NOMO-1 treated with DMSO at 0.1 percent for 48 hours (cell line): ENCODE measurements around the gene CNNM2.
A peak's percentile ranks its signal among the peaks of the same experiment; 100 is the strongest.

Experiments
- DNase-seq: peaks from one replicate; lab custom pipeline; 2025; ENCODE audit not compliant: unreplicated experiment; lab: John Stamatoyannopoulos, UW

Gene CNNM2

GRCh38 chr10:103069453-103070331, 151.6 kb downstream of the CNNM2 start:
- DNase-seq: peak; percentile 10

DNA sequence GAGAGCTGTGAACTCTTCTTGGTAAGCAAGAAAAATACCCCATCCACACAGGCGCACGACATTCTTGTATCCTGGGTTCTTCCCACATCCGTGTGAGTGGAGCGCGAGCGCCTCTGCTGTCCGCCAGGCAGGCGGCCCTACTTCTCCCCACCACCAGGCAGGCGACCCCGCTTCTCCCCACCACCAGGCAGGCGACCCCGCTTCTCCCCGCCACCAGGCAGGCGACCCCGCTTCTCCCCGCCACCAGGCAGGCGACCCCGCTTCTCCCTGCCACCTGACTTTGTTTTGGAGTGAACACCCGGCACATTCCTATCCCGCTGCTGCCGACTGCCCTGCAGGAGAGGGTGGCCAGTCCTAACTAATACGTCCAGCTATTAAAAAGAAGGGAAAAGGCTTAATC, 154.2 kb downstream of the CNNM2 start:
- no peak for DNase-seq

DNA sequence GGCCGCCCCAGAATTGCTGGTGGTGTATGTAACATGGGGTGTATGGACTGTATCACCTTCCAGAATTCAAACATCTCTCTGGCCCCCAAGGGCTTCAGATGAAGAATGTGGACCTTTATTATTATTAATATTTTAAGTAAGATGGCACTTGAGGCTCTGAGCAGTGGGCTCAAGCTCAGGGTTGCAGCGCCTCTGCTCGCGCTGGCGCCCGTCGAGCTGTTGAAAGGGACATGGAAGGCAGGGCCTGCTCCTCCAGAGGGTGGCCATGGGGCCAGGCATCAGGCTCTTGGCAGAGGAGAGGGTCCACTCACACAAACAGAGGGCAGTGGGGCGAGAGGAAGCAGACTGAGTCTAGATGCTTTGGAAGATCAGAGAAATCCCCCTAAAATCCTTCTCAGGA, 154.8 kb downstream of the CNNM2 start:
- DNase-seq: no peak

DNA sequence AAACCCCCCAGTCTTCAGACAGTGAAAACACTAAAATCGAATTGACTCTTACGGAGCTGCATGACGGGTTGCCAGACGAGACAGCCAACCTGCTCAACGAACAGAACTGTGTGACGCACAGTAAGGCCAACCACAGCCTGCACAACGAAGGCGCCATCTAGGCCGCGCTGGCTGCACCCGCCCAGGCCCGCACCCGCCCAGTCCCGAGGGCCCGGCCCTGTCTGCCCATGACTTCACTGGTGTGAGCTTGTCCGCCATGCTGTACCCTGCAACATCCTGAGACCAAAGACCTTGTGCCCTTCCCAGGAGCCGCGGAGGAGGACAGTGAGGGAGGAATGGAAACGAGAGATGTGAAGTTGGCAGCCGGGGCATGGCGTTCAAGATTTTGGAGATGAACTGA, 158.9 kb downstream of the CNNM2 start:
- no peak for DNase-seq

GRCh38 chr10:103077491-103078308, 159.6 kb downstream of the CNNM2 start:
- no peak for DNase-seq

- no peak for DNase-seq
Measured at GRCh38 chr10:103078309-103078615, 160.2 kb downstream of the CNNM2 start.

- DNase-seq: no peak
Measured at GRCh38 chr10:103078676-103079075, 160.6 kb downstream of the CNNM2 start.

GRCh38 chr10:103079100-103079499, 161.0 kb downstream of the CNNM2 start:
- DNase-seq: no peak

- DNase-seq: no peak
Measured at GRCh38 chr10:103079946-103080345, 161.9 kb downstream of the CNNM2 start.

DNA sequence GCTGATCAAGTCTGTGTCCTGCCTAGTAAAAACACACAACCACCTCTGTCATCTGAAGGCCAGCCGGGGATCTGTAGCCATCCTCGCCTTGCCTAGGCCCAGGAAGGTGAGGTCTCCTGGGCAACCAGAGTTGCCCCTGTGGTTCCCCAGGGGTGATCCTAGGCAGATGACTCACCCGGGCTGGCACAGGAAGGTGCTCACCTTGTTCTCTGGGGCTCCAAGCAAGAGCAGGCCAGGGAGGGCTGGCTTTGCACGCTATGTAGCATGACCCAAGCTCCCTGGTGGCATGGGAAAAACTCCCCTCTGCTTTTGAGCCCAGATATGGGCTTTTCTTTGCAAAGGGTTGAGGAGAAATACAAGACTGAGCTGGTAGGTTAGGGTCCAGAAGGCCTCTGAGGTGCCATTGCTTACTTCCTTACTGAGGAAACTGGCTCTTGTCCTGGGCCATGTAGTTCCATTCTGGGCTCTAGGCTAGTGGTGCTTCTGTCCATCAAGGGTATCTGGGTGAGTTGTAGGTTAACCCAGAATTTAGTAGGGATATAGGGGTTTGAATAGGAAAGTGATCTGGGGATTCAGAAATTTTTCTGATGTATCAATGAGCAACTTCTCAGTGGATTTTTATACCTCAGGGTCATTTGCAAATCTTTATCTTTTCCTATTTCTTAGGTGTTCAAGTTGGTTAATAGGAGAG, 162.9 kb downstream of the CNNM2 start:
- no peak for DNase-seq

DNA sequence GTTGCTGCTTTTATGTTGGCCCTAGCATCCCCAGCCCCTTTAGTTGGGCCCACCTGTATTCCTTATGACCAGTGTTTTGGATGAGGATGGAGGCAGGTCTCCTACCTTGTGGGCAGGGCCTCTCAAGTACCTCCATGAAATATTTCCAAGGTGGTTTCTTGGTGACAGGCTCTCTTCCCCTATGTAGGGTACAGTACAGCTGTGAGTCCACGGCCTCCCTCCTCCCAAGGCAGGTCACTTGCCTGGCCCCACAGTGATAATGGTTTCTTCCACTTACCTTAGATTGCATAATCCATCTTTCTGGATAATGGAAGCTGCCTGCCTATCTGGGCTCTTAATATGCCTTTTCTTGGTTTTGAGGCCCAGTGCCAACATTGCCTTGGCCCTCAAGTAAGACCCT, 164.6 kb downstream of the CNNM2 start:
- DNase-seq: no peak

GRCh38 chr10:103083266-103083976, 165.3 kb downstream of the CNNM2 start:
- no peak for DNase-seq

DNA sequence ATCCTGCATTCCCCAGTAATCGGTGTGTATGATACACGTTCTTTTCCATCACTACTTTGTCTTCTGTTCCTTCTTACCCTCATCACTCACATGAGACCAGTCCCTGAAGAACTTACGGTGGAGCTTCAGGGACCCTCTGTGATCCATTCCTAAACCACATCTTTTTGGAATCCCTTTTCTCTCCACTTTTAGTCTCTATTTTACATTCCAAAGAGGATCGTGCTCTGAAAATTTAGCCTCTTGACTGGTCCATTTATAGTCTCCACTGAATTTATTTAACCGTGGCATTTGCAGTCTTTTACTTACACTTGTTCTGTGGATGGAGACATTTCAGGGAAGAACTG, 165.9 kb downstream of the CNNM2 start:
- no peak for DNase-seq

GRCh38 chr10:103086261-103086660, 168.2 kb downstream of the CNNM2 start:
- DNase-seq: no peak

- no peak for DNase-seq
Measured at GRCh38 chr10:103086799-103087198, 168.7 kb downstream of the CNNM2 start.

DNA sequence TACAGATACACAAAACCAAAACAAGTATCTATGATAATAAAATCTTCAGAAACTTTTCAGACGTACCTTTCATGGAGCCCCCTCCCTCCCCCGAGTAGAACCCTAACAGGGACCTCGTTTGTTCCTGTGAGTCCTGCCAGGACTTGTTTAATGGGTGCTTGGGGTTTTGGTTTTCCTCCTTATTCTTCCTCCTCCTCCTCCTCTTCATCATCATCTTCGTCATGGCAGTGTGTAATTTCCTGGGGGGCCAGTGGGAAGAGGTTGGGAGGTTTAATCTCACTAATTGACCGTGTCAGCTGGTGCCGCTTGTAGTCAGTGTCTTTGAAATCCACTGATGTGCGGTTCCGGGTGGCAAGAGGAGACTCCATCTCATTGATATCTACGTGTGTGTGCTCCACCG, 171.4 kb downstream of the CNNM2 start:
- no peak for DNase-seq

- DNase-seq: no peak
Measured at GRCh38 chr10:103090911-103091310, 172.8 kb downstream of the CNNM2 start.

DNA sequence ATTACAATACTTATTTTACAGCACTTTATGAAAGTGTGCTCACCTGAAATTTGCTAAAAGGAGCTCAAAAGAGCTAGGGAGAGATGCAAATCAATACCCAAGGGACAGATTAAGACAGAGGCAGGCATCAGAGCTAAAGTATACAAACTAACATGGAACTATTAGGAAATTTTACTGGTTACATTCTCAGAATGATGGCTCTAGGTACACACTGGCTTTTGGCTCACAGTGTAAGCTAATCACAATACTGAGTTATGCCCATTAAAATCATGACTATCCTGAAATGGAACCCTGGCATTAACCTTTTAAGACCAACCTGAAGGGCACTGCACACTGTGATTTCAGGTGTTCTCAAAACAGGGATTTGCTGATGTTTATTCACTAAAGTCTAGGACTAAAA, 176.9 kb downstream of the CNNM2 start:
- no peak for DNase-seq

- no peak for DNase-seq
Measured at GRCh38 chr10:103096130-103096529, 178.0 kb downstream of the CNNM2 start.

DNA sequence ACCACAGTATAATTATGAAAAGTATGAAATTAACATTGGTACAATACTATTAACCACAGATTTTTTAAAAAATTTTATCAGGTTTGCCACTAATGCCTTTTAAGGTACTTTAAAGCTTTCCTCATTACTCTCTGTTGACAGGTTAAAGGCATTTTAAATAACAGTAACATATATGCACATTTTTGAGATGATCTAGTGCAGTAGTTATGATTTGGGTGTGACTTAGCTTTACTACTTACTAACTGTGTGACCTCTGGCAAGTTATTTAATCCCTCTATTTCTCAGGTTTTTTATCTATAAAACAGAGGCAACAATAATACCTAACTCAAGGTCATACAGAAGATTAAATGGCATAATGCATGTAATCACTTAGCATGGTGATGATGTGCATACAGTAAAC, 180.1 kb downstream of the CNNM2 start:
- no peak for DNase-seq

GRCh38 chr10:103100620-103101019, 182.5 kb downstream of the CNNM2 start:
- DNase-seq: no peak
